DMS79 treated with DMSO at 0.1 percent for 48 hours (cell line): ENCODE data around the gene PSMB5.
"Not testable (repeated sequence)": the region's sequence is repeated elsewhere in the genome, so short reads cannot be mapped to it uniquely, and the experiment has no call there.

Source experiments
- DNase-seq: peaks from one replicate; lab custom pipeline; 2025; lab: John Stamatoyannopoulos, UW

Gene PSMB5

GRCh38 chr14:23013749-23014054 is 21.0 kb downstream of the PSMB5 start:
- DNase-seq: not testable (repeated sequence)

- DNase-seq: no peak
Observed at GRCh38 chr14:23013054-23013748, 21.5 kb downstream of the PSMB5 start.

- peak; percentile 88 for DNase-seq
Observed at GRCh38 chr14:23009939-23010726, 24.6 kb downstream of the PSMB5 start, which contains the start of gene C14orf93. Gene C14orf93, minus strand, starts transcription at chr14:23010143. Its CDS starts 11,120 bp downstream, at chr14:22999023.

GRCh38 chr14:23009483-23009938 is 25.2 kb downstream of the PSMB5 start:
- DNase-seq: peak; percentile 80

GRCh38 chr14:23008831-23009230 is 25.9 kb downstream of the PSMB5 start:
- DNase-seq: peak; percentile 98

- DNase-seq: peak; percentile 100
Observed at GRCh38 chr14:23006544-23007419, 27.9 kb downstream of the PSMB5 start.

GRCh38 chr14:23006188-23006534 is 28.5 kb downstream of the PSMB5 start:
- peak; percentile 61 for DNase-seq

- DNase-seq: no peak
Observed at GRCh38 chr14:23005451-23006187, 29.1 kb downstream of the PSMB5 start.

- not testable (repeated sequence) for DNase-seq
Observed at GRCh38 chr14:23004274-23004673, 30.4 kb downstream of the PSMB5 start.

GRCh38 chr14:23002592-23002991 is 32.1 kb downstream of the PSMB5 start:
- no peak for DNase-seq

- DNase-seq: no peak
Observed at GRCh38 chr14:23000860-23001259, 33.8 kb downstream of the PSMB5 start.

- no peak for DNase-seq
Observed at GRCh38 chr14:22998329-22999012, 36.2 kb downstream of the PSMB5 start.

- no peak for DNase-seq
Observed at GRCh38 chr14:22997676-22998323, 36.9 kb downstream of the PSMB5 start.

- no peak for DNase-seq
Observed at GRCh38 chr14:22996768-22997654, 37.7 kb downstream of the PSMB5 start.

GRCh38 chr14:22995889-22996625 is 38.6 kb downstream of the PSMB5 start:
- no peak for DNase-seq

- DNase-seq: peak; percentile 70
Observed at GRCh38 chr14:22994762-22995275, 39.9 kb downstream of the PSMB5 start.

- DNase-seq: no peak
Observed at GRCh38 chr14:22993517-22993916, 41.2 kb downstream of the PSMB5 start.

- no peak for DNase-seq
Observed at GRCh38 chr14:22991852-22992251, 42.8 kb downstream of the PSMB5 start.

- no peak for DNase-seq
Observed at GRCh38 chr14:22987291-22987690, 47.4 kb downstream of the PSMB5 start.
